Measurements from ENCODE around the gene AANAT. TPM values are rescaled to one million over a fixed set of nuclear protein-coding genes. Genes with fewer than 3 reads are reported as not detected.
"Not testable (repeated sequence)": the region's sequence is repeated elsewhere in the genome, so short reads cannot be mapped to it uniquely, and the experiment has no call there.

AANAT gene
- total RNA-seq, 4 donors from 2014 or later = not detected

- TF ChIP-seq POLR2A (IDR thresholded peaks at IDR 0.05) (no peak), CTCF (IDR thresholded peaks at IDR 0.05) (no peak), POLR2AphosphoS5 (IDR thresholded peaks at IDR 0.05) (no peak), EP300 (IDR thresholded peaks at IDR 0.05) (no peak)
- peaks cover 23% of the 10 kb centered on the region for H3K27me3 ChIP-seq
- 78 to 86% methylated on average over 6 to 8 of the region's 8 CpGs for whole genome bisulfite sequencing, 2 donors (ENCODE audit: low coverage in 1 of 2)
- H3K36me3 ChIP-seq = no peaks in the 10 kb centered on the region
- H3K4me1 ChIP-seq = peaks cover 0 to 53% (median 32%) of the 10 kb centered on the region in 3 donors
- ATAC-seq = no peak
- H3K4me3 ChIP-seq = no peak overlapping the region
- H3K27ac ChIP-seq = peak overlapping the region in 2 of 4 donors; percentile 82 to 88
- no peaks in the 10 kb centered on the region for H3K9me3 ChIP-seq
Observed at GRCh38 chr17:76502341-76503211, 35.2 kb downstream of the AANAT start.

DNA sequence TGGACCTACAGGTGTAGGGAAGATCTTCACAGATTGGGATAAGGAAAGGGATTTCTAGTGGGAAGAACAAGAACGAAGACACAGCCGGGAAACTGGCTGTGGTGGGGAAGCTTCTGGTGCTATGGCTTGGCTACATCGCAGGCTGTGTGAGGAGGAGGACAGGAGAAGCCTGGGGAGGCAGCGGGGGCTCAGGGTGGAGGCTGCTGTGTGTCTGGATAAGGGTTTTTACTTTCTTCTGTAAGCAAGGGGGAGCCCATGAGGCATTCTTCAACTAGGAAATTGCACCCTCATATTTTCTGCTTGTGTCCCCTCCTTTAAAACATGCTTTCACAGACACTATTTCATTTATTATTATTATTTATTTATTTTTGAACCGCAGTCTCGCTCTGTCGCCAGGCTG, 36.7 kb downstream of the AANAT start:
- WGBS, 2 donors (ENCODE audit: low coverage in 1 of 2) = 31 to 82% methylated on average over 4 to 7 of the region's 7 CpGs
- no peaks in the 10 kb centered on the region for H3K36me3 ChIP-seq
- no peak for ATAC-seq

GRCh38 chr17:76506408-76507345, 39.3 kb downstream of the AANAT start:
- H3K36me3 ChIP-seq = no peaks in the 10 kb centered on the region
- H3K27me3 ChIP-seq = peaks cover 36% of the 10 kb centered on the region
- no peak overlapping the region for H3K27ac ChIP-seq
- TF ChIP-seq EP300 (IDR thresholded peaks at IDR 0.05) (no peak), CTCF (IDR thresholded peaks at IDR 0.05) (peak in 3 of 4 experiments; percentile 96 to 98 (median 97))
- H3K4me1 ChIP-seq = peaks cover 0 to 17% (median 9%) of the 10 kb centered on the region in 3 donors
- H3K9me3 ChIP-seq = no peaks in the 10 kb centered on the region
- no peak overlapping the region for H3K4me3 ChIP-seq
- ATAC-seq = peak; percentile 61
- WGBS, 2 donors (ENCODE audit: low coverage in 1 of 2) = 76% methylated on average over 4 of the region's 24 CpGs; no CpG with 5 or more reads in 1 of the 2 donors

More for the DNA sequence above, 36.7 kb downstream of the AANAT start:
- H3K27ac ChIP-seq = no peak overlapping the region
- no peaks in the 10 kb centered on the region for H3K9me3 ChIP-seq
- no peak overlapping the region for H3K4me3 ChIP-seq
- peaks cover 36% of the 10 kb centered on the region for H3K27me3 ChIP-seq
- H3K4me1 ChIP-seq = peaks cover 0 to 38% (median 17%) of the 10 kb centered on the region in 3 donors
- TF ChIP-seq CTCF (IDR thresholded peaks at IDR 0.05) (no peak), EP300 (IDR thresholded peaks at IDR 0.05) (no peak), POLR2AphosphoS5 (IDR thresholded peaks at IDR 0.05) (no peak), POLR2A (IDR thresholded peaks at IDR 0.05) (no peak)

GRCh38 chr17:76508472-76509063, 41.2 kb downstream of the AANAT start:
- WGBS, 2 donors (ENCODE audit: low coverage in 1 of 2) = 89 to 100% methylated on average over 1 to 4 of the region's 14 CpGs
- not testable (repeated sequence) for H3K27ac ChIP-seq

DNA sequence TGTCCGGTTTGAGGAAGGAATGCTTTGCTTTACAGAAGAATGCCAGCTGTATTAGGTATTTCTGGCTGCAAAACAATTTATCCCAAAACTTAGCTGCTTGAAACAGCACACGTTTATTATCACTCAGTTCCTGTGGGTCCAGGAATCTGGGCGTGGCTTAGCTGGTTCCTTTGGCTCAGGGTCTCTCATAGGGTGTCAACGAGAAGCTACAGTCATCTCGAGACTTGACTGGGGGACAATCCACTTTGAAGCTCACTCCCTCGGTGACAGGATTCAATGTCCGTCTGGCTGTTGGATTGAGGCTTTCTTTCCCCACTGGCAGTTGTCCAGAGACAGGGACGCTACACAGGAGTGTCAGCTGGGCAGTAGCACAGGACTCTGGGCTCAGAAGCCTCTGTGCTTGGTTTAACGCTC, 43.4 kb downstream of the AANAT start:
- Histone ChIP-seq H3K4me1 (peaks cover 0 to 26% (median 3%) of the 10 kb centered on the region in 3 donors), H3K27ac (no peak overlapping the region), H3K4me3 (no peak overlapping the region), H3K9me3 (no peaks in the 10 kb centered on the region), H3K27me3 (peaks cover 25% of the 10 kb centered on the region), H3K36me3 (no peaks in the 10 kb centered on the region)
- TF ChIP-seq EP300 (IDR thresholded peaks at IDR 0.05) (no peak), POLR2AphosphoS5 (IDR thresholded peaks at IDR 0.05) (no peak), POLR2A (IDR thresholded peaks at IDR 0.05) (no peak), CTCF (IDR thresholded peaks at IDR 0.05) (no peak)
- 0 to 8% methylated on average over 5 to 7 of the region's 9 CpGs for WGBS, 2 donors (ENCODE audit: low coverage in 1 of 2)
- ATAC-seq = no peak

More at GRCh38 chr17:76508472-76509063, 41.2 kb downstream of the AANAT start:
- Histone ChIP-seq H3K27me3 (peaks cover 36% of the 10 kb centered on the region), H3K4me1 (peaks cover 0 to 15% (median 3%) of the 10 kb centered on the region in 3 donors)
- not testable (repeated sequence) for ATAC-seq, H3K4me3 ChIP-seq, H3K36me3 ChIP-seq, H3K9me3 ChIP-seq

All from gastroesophageal sphincter (tissue), 4 donors.